Measurements from ENCODE around the gene IRX5. TPM values are rescaled to one million over a fixed set of nuclear protein-coding genes. Genes with fewer than 3 reads are reported as not detected.

Gene IRX5
- total RNA-seq (not detected), total RNA-seq (0 to 0.28 (median 0) reads per million in 172 experiments)
- polyA plus RNA-seq (2013, experiment 1 of 2), result not detected
- polyA plus RNA-seq (2013, experiment 2 of 2), result 0.11 TPM

DNA sequence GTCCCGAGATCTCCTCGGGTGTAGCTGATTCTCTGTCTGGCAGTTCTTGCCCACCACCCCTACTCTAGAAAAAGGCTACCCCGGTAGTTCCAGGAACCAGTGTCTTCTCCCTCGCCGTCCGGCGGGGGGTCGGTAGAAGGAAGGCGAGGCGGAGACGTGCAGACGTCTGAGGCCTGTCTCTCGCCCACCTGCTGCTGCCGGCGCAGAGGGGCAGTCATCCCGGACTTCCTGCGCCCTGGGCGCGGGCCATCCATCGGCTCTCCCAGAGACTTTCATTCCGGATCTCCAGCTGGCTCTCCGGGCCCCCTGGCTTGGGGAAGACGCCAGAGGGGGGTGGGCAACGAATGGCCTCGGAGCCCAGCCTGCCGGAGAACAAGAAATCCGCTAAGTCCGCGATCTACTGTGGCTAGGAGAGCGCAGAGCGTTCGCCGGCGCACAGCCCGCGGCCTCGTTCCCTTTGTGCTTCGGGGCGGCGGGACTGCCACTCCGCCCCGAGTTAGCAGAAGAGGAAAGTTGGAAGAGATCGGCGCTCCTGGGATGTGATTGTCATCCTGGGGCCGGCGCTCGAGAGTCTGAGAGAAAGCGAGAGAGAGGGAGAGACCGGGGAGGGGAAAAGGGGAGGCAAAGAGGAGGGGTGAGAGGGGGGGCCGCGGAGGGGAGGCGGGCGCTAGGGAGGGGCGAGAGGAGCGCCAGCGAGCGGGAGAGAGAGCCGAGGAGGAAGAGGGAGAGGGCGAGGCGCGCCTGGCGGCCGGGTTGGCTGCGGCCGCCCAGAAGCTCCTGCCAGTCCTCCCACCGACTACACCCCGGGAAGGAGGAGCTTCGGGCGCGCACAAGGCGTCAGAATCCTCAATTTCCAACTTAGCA lies at the start of gene IRX5:
IRX5 (plus strand) TSS at position 861 of the 864 bp plus-strand sequence. CDS start 334 bp downstream, outside the sequence.
- H3K4me1 Mint-ChIP-seq (ENCODE audit: low read depth), result peaks cover 42% of the 10 kb centered on the region
- no peak for TF ChIP-seq CTCF (IDR thresholded peaks at IDR 0.05)
- H3K27me3 ChIP-seq (ENCODE audit: control insufficient read depth in 1 of 2, insufficient read depth in 2 of 2, low read length in 2 of 2), result peaks cover 51 to 79% of the 10 kb centered on the region in 2 experiments
- peaks cover 7% of the 10 kb centered on the region for H3K36me3 Mint-ChIP-seq (ENCODE audit: low read depth)
- H3K4me3 Mint-ChIP-seq, result peak within 1 kb of the TSS; percentile 92
- peaks cover 79% of the 10 kb centered on the region for H3K27me3 Mint-ChIP-seq
- ChIA-PET CTCF (no interaction called here), POLR2A (no interaction called here)
- H3K4me3 ChIP-seq (ENCODE audit: low read length), result peak within 1 kb of the TSS; percentile 49
- peaks cover 2% of the 10 kb centered on the region for H3K9me3 Mint-ChIP-seq
- H3K9me3 ChIP-seq (ENCODE audit: control insufficient read depth in 1 of 2, insufficient read depth in 1 of 2, low read length in 2 of 2), result peaks cover 9 to 49% of the 10 kb centered on the region in 2 experiments
- DNase-seq (peak in 4 of 14 experiments; percentile 37 to 62 (median 58)), ATAC-seq (ENCODE audit: poor library complexity) (no peak)
- intact Hi-C loops (cut with DNase I, micrococcal nuclease), result loop anchor here in 1 of 2 experiments (10.0 kb wide), 2 partner anchors 1385 to 1495 kb away; partner anchors contain the start of gene RBL2
- H3K4me1 ChIP-seq (ENCODE audit: insufficient read depth, low read length), result peaks cover 47% of the 10 kb centered on the region
- no peaks in the 10 kb centered on the region for H3K36me3 ChIP-seq (ENCODE audit: insufficient read depth, low read length)
- no peak within 1 kb of the TSS for H3K27ac Mint-ChIP-seq
- no peak within 1 kb of the TSS for H3K27ac ChIP-seq (ENCODE audit: low read depth in 1 of 2, low read length in 2 of 2)

DNA sequence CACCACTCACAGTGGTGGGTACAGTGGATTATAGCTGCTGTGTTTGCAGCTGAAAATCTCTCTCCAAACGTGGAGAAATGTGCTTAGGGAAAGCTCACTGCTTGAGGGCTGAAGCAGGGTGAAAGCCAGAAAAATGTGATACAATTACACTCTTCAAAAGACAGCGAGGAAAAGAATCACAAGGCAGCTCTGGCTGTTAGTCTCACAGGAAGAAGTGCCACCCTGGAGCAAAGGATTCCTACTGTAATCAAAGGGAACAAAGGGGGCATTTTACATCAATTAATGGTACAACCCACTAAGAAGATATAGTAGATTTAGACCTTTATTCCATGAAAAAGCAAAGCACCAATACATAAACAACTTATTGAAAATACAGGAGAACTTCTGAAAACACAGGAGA lies 48.1 kb upstream of the IRX5 start:
- TF ChIP-seq CTCF (IDR thresholded peaks at IDR 0.05), result no peak
- H3K9me3 Mint-ChIP-seq, result peaks cover 3% of the 10 kb centered on the region
- Histone ChIP-seq H3K27me3 (ENCODE audit: control insufficient read depth in 1 of 2, insufficient read depth in 2 of 2, low read length in 2 of 2) (peaks cover 5 to 7% of the 10 kb centered on the region in 2 experiments), H3K36me3 (ENCODE audit: insufficient read depth, low read length) (no peaks in the 10 kb centered on the region), H3K4me3 (ENCODE audit: low read length) (no peak overlapping the region), H3K27ac (ENCODE audit: low read depth in 1 of 2, low read length in 2 of 2) (no peak overlapping the region), H3K4me1 (ENCODE audit: insufficient read depth, low read length) (no peaks in the 10 kb centered on the region), H3K9me3 (ENCODE audit: control insufficient read depth in 1 of 2, insufficient read depth in 1 of 2, low read length in 2 of 2) (peaks cover 0 to 7% of the 10 kb centered on the region in 2 experiments)
- no peaks in the 10 kb centered on the region for H3K4me1 Mint-ChIP-seq (ENCODE audit: low read depth)
- H3K27me3 Mint-ChIP-seq, result peaks cover 32% of the 10 kb centered on the region
- CTCF ChIA-PET, result no interaction called here
- intact Hi-C loops (cut with DNase I, micrococcal nuclease), result no loop called here
- POLR2A ChIA-PET, result no interaction called here
- no peak overlapping the region for H3K27ac Mint-ChIP-seq
- H3K36me3 Mint-ChIP-seq (ENCODE audit: low read depth), result no peaks in the 10 kb centered on the region
- no peak for DNase-seq
- no peak for ATAC-seq (ENCODE audit: poor library complexity)
- no peak overlapping the region for H3K4me3 Mint-ChIP-seq

- H3K27ac ChIP-seq (ENCODE audit: low read depth in 1 of 2, low read length in 2 of 2), result no peak overlapping the region
- Mint-ChIP-seq H3K36me3 (ENCODE audit: low read depth) (no peaks in the 10 kb centered on the region), H3K27me3 (peaks cover 27% of the 10 kb centered on the region), H3K9me3 (peaks cover 3% of the 10 kb centered on the region), H3K4me1 (ENCODE audit: low read depth) (no peaks in the 10 kb centered on the region), H3K27ac (no peak overlapping the region), H3K4me3 (no peak overlapping the region)
- peaks cover 0 to 5% of the 10 kb centered on the region in 2 experiments for H3K9me3 ChIP-seq (ENCODE audit: control insufficient read depth in 1 of 2, insufficient read depth in 1 of 2, low read length in 2 of 2)
- DNase-seq (no peak), ATAC-seq (ENCODE audit: poor library complexity) (no peak)
- ChIA-PET POLR2A (no interaction called here), CTCF (no interaction called here)
- TF ChIP-seq CTCF (IDR thresholded peaks at IDR 0.05), result no peak
- H3K4me3 ChIP-seq (ENCODE audit: low read length), result no peak overlapping the region
- no peaks in the 10 kb centered on the region for H3K4me1 ChIP-seq (ENCODE audit: insufficient read depth, low read length)
- no peaks in the 10 kb centered on the region for H3K36me3 ChIP-seq (ENCODE audit: insufficient read depth, low read length)
- intact Hi-C loops (cut with DNase I, micrococcal nuclease), result no loop called here
- peaks cover 7 to 9% of the 10 kb centered on the region in 2 experiments for H3K27me3 ChIP-seq (ENCODE audit: control insufficient read depth in 1 of 2, insufficient read depth in 2 of 2, low read length in 2 of 2)
Observed at GRCh38 chr16:54883358-54883757, 47.3 kb upstream of the IRX5 start.

Data from CD4-positive, alpha-beta T cell (primary cell).